K562 (cell line): ENCODE results near the gene GUCA1A. TPM values are rescaled to one million over a fixed set of nuclear protein-coding genes. Genes with fewer than 3 reads are reported as not detected.
A peak's percentile ranks its signal among the peaks of the same experiment; 100 is the strongest.

Experiments used
- ATAC-seq: fragments of 200-7000 bp; cut with Tn5 transposase; 3 replicates; pipeline ENCODE4 v1.9.1; 2020; ENCODE audit warnings: moderate library complexity
- BruUV-seq: library from RNA; stranded (reverse); fragments of 400-500 nt; replicated peaks from 2 replicates; lab custom pipeline; 2021; lab: Mats Ljungman, UMichigan
- CTCF ChIA-PET: fragments of 300-600 bp; formaldehyde crosslinking; extraction: SDS; loops from one replicate; lab custom pipeline; 2021; ENCODE audit warnings: low intra/inter-chr PET ratio; lab: Yijun Ruan, JAX
- POLR2A ChIA-PET: fragments of 300-600, 350-650 bp; sonication (Branson Sonifier 250); formaldehyde crosslinking; extraction: SDS; loops from one replicate; lab custom pipeline; 2021; ENCODE audit warnings: antibody characterized with exemption, inconsistent platforms; lab: Yijun Ruan, JAX
- DNase-seq, 4 experiments: peaks; one replicate each; pipeline versions ENCODE4 v3.0.0 to v3.0.0-alpha.2; 2011 to 2018; ENCODE audit warnings: low spot score in 3 of 4, mixed read lengths in 3 of 4; ENCODE audit errors: extremely low read depth in 1 of 4
- FAIRE-seq: peaks from 2 replicates; lab custom pipeline; 2011; peaks lifted over from hg19 to GRCh38; lab: Jason Lieb, UNC
- H2AFZ ChIP-seq: 2 replicates; pipeline ENCODE4 v1.6.0; 2011; ENCODE audit warnings: low read depth, low read length, control low read depth, inconsistent platforms
- H3K27ac ChIP-seq: fragments of 200-600 bp; 3 replicates; pipeline ENCODE4 v1.8.0; 2011; ENCODE audit warnings: low read depth, mild to moderate bottlenecking, control low read depth, inconsistent platforms, low read length, moderate library complexity, mixed read lengths; ENCODE audit errors: extremely low read depth
- H3K27me3 ChIP-seq, 2 experiments: fragments of 300-600 bp in 1 of 2; 2 replicates in 1 of 2; 3 replicates in 1 of 2; pipeline versions ENCODE4 v1.6.0 to v1.8.0; 2011; ENCODE audit warnings: inconsistent platforms in 2 of 2, low read length in 2 of 2, mild to moderate bottlenecking in 1 of 2, mixed read lengths in 1 of 2, moderate library complexity in 1 of 2; ENCODE audit not compliant: control insufficient read depth in 2 of 2, insufficient read depth in 2 of 2
- H3K36me3 ChIP-seq: fragments of 300-600 bp; 3 replicates; pipeline ENCODE4 v1.8.0; 2011; ENCODE audit warnings: mild to moderate bottlenecking, low read length, inconsistent platforms; ENCODE audit not compliant: control insufficient read depth, insufficient read depth
- H3K4me1 ChIP-seq, 2 experiments: fragments of 200-600 bp in 1 of 2; replicated peaks in 1 of 2; 2 replicates in 1 of 2; 3 replicates in 1 of 2; pipeline versions ENCODE4 v1.5.1 to v1.8.0; 2011; ENCODE audit warnings: inconsistent platforms in 2 of 2, low read length in 2 of 2, mild to moderate bottlenecking in 1 of 2, mixed read lengths in 1 of 2, moderate library complexity in 1 of 2; ENCODE audit not compliant: control insufficient read depth in 2 of 2, insufficient read depth in 2 of 2
- H3K4me2 ChIP-seq: 2 replicates; pipeline ENCODE4 v1.6.1; 2011; ENCODE audit warnings: low read length, control low read depth, inconsistent platforms, mixed read lengths; ENCODE audit not compliant: insufficient read depth
- H3K4me3 ChIP-seq: fragments of 200-600 bp; sonication (generic), shearing (Covaris generic); 2 replicates; pipeline ENCODE4 v1.5.1; 2016; ENCODE audit warnings: control low read depth, inconsistent platforms
- H3K79me2 ChIP-seq: fragments of 200-600 bp; 3 replicates; pipeline ENCODE4 v1.8.0; 2011; ENCODE audit warnings: low read length, inconsistent platforms; ENCODE audit not compliant: control insufficient read depth, insufficient read depth
- H3K9ac ChIP-seq, 2 experiments: 2 replicates each; pipeline versions ENCODE4 v1.6.0 to v1.6.1; 2011; ENCODE audit warnings: low read depth in 2 of 2, low read length in 2 of 2, control low read depth in 1 of 2, inconsistent platforms in 1 of 2, mild to moderate bottlenecking in 1 of 2, mixed read lengths in 1 of 2; ENCODE audit not compliant: insufficient read depth in 1 of 2
- H3K9me1 ChIP-seq: one replicate; pipeline ENCODE4 v1.6.0; 2011; ENCODE audit warnings: inconsistent platforms, mild to moderate bottlenecking, low read length, moderate library complexity; ENCODE audit not compliant: control insufficient read depth, insufficient read depth
- H3K9me3 ChIP-seq: replicated peaks from 2 replicates; pipeline ENCODE4 v1.5.1; 2011; ENCODE audit warnings: low read depth, low read length, inconsistent platforms; ENCODE audit not compliant: control insufficient read depth, insufficient read depth
- H4K20me1 ChIP-seq: replicated peaks from 2 replicates; pipeline ENCODE4 v1.6.1; 2011; ENCODE audit warnings: low read length, inconsistent platforms, mixed read lengths; ENCODE audit not compliant: control insufficient read depth, insufficient read depth
- ARID2 ChIP-seq: fragments of 450-650 bp; IDR thresholded peaks from 2 replicates; pipeline ENCODE4 v1.6.1; 2017; ENCODE audit warnings: antibody characterized with exemption, mild to moderate bottlenecking
- ATF3 ChIP-seq, 2 experiments: fragments of 450-650 bp in 1 of 2; sonication (generic) in 1 of 2; formaldehyde crosslinking in 1 of 2; IDR thresholded peaks in 1 of 2; conservative IDR thresholded peaks in 1 of 2; 2 replicates each; pipeline versions ENCODE4 v1.6.1 to v1.8.1; 2016 to 2023; ENCODE audit warnings: mild to moderate bottlenecking in 2 of 2, moderate library complexity in 2 of 2, inconsistent platforms in 1 of 2, missing genetic modification reagents in 1 of 2
- CBFB ChIP-seq: sonication (generic); formaldehyde crosslinking; IDR thresholded peaks from 2 replicates; pipeline ENCODE4 v1.4.0; 2020; ENCODE audit warnings: mild to moderate bottlenecking, missing genetic modification reagents
- CEBPB ChIP-seq: fragments of 450-650 bp; IDR thresholded peaks from 2 replicates; pipeline ENCODE4 v1.6.1; 2016; ENCODE audit warnings: missing genetic modification characterization, missing compliant biosample characterization
- ERF ChIP-seq: fragments of 450-650 bp; formaldehyde crosslinking; IDR thresholded peaks from 2 replicates; pipeline ENCODE4 v1.4.0; 2020; ENCODE audit warnings: mild to moderate bottlenecking, mixed read lengths
- GABPA ChIP-seq: fragments of 200-800 bp; sonication (Bioruptor generic); conservative IDR thresholded peaks from 2 replicates; pipeline ENCODE4 v1.6.1; 2016; ENCODE audit warnings: low read depth, missing genetic modification characterization, missing compliant biosample characterization
- MIER1 ChIP-seq: fragments of 450-650 bp; IDR thresholded peaks from 2 replicates; pipeline ENCODE4 v1.6.1; 2016; ENCODE audit warnings: antibody characterized with exemption, mild to moderate bottlenecking, low read depth
- SRSF9 ChIP-seq: fragments of 200-400 bp; formaldehyde crosslinking; IDR thresholded peaks from 2 replicates; pipeline ENCODE4 v1.6.1; 2017; ENCODE audit warnings: low read depth, low read length, borderline replicate concordance
- STAG1 ChIP-seq: sonication (generic); formaldehyde crosslinking; IDR thresholded peaks from 2 replicates; pipeline ENCODE4 v1.5.0; 2020; ENCODE audit warnings: missing genetic modification reagents, borderline replicate concordance
- ZBTB1 ChIP-seq: sonication (generic); formaldehyde crosslinking; IDR thresholded peaks from 2 replicates; pipeline ENCODE4 v1.8.1; 2023; ENCODE audit warnings: missing genetic modification reagents, low read depth, mild to moderate bottlenecking, borderline replicate concordance
- ZNF639 ChIP-seq, 2 experiments: fragments of 200-800 bp in 1 of 2; sonication (Bioruptor generic) in 1 of 2; sonication (generic) in 1 of 2; formaldehyde crosslinking in 1 of 2; IDR thresholded peaks in 1 of 2; conservative IDR thresholded peaks in 1 of 2; 2 replicates each; pipeline versions ENCODE4 v1.5.0 to v1.6.1; 2016 to 2020; ENCODE audit warnings: missing compliant biosample characterization in 1 of 2, missing genetic modification characterization in 1 of 2, missing genetic modification reagents in 1 of 2
- WGBS: fragments of 100-300 bp; shearing (Covaris generic); methylation state at CpG from one replicate; pipeline ENCODE4 v1.1.6; 2016; ENCODE audit warnings: low coverage, mixed read lengths; ENCODE audit not compliant: insufficient coverage; ENCODE audit errors: missing lambda C conversion rate; 5-methylcytosine and 5-hydroxymethylcytosine counted together
- in situ Hi-C: fragments of 300-500 bp; cut with MboI; formaldehyde crosslinking; loops from 4 replicates; pipeline ENCODE4 v1.15.0; 2018; ENCODE audit warnings: inconsistent platforms, mixed read lengths
- intact Hi-C: fragments of 100-400 bp; cut with micrococcal nuclease; formaldehyde crosslinking; loops from 2 replicates; pipeline ENCODE4 v1.14.2; 2022
- polyA plus RNA-seq, 8 experiments: library from polyadenylated mRNA; depleted of rRNA in 4 of 8; stranded (reverse) in 5 of 8; unstranded in 3 of 8; fragments of >200 nt; fragmentation: Nextera tagmentation in 2 of 8; fragmentation: Illumina TruSeq in 1 of 8; extraction: Ambion mirVana in 2 of 8; extraction: Trizol in 1 of 8; gene quantifications; 2 replicates each; pipeline versions ENCODE4 v1.2.1 to v1.2.3, GENCODE V29; 2011 to 2014; ENCODE audit warnings: inconsistent platforms in 1 of 8, missing spikeins in 1 of 8
- total RNA-seq, 7 experiments: library from RNA; depleted of rRNA in 6 of 7; stranded (reverse); fragments of >200 nt in 6 of 7; fragmentation: Illumina TruSeq in 2 of 7; extraction: Trizol in 2 of 7; gene quantifications; 2 replicates each; pipeline versions ENCODE4 v1.2.1 to v1.2.3, GENCODE V29; 2011 to 2021; ENCODE audit warnings: low replicate concordance in 1 of 7
- TF ChIP-seq, protein P1 (sequence below): fragments of 450-650 bp; IDR thresholded peaks from 2 replicates; pipeline ENCODE4 v1.6.1; 2017; ENCODE audit warnings: antibody characterized with exemption
- TF ChIP-seq, protein P2 (sequence below): fragments of 450-650 bp; formaldehyde crosslinking; IDR thresholded peaks from 2 replicates; pipeline ENCODE4 v1.4.0; 2022; ENCODE audit warnings: mild to moderate bottlenecking, moderate library complexity

GUCA1A gene
- total and polyA plus RNA-seq, 9 of the 15 experiments (the other 6 are each of a cell fraction or from before 2014, with no cell fraction given): not detected

DNA sequence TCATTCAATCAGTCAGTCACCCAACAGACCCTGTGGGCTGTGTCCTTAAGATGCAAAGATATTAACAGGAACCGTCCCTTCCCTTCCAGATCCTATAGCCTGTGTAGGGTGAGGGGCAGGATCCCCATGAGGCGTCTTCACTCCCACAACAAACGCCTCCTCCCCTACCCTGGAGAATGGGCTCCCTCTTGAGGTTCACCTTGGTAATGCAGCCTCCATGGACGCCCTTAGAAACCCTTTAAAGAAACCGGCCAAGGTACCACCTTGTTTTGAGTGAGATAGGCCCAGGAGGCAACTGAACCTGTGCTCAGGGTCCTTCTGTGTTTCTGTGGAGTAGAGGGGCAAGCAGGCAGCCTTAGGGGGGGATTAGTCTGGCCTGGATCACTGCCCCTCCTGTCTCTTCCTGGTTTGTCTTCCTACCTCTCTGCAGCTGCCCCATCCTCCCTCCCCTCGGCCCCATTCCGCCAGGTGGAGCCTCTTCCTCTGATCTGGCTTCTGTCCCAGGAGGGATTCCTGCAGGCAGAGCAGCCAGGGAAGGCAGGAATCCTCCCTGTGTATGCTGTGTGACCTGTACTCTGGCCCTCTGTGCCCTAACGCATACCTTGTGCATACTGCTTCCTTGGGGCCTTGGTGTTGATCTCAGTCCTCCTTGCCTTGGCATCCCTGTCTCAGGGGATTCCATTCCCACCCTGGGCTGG is 6.6 kb upstream of the GUCA1A start (continued):
- TF ChIP-seq, protein P1, sequence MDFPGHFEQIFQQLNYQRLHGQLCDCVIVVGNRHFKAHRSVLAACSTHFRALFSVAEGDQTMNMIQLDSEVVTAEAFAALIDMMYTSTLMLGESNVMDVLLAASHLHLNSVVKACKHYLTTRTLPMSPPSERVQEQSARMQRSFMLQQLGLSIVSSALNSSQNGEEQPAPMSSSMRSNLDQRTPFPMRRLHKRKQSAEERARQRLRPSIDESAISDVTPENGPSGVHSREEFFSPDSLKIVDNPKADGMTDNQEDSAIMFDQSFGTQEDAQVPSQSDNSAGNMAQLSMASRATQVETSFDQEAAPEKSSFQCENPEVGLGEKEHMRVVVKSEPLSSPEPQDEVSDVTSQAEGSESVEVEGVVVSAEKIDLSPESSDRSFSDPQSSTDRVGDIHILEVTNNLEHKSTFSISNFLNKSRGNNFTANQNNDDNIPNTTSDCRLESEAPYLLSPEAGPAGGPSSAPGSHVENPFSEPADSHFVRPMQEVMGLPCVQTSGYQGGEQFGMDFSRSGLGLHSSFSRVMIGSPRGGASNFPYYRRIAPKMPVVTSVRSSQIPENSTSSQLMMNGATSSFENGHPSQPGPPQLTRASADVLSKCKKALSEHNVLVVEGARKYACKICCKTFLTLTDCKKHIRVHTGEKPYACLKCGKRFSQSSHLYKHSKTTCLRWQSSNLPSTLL: no peak
- TF ChIP-seq, all 486 proteins: peak for 65

- H3K36me3 ChIP-seq: no peaks in the 10 kb centered on the region
- FAIRE-seq (no peak), ATAC-seq (no peak), DNase-seq (no peak)
- CTCF ChIA-PET: interaction anchor here (1.2 to 4.9 kb wide), 4 partner anchors 46 to 92 kb away, joined by 5 to 77 read pairs (median 42); no protein-coding TSS in a partner anchor
- H3K79me2 ChIP-seq: no peaks in the 10 kb centered on the region
- 47% methylated on average over 6 of the region's 6 CpGs for WGBS
- peaks cover 3 to 9% of the 10 kb centered on the region in 2 experiments; a peak in 2 of 5 replicates for H3K27me3 ChIP-seq
- BruUV-seq: no TSS peak
- H3K4me1 ChIP-seq: peaks cover 6 to 8% of the 10 kb centered on the region in 2 experiments; a peak in 1 of 5 replicates
- H3K27ac ChIP-seq: no peak overlapping the region
- H3K9me3 ChIP-seq: no peaks in the 10 kb centered on the region; the same call in 1 of the 2 replicates
- H3K4me2 ChIP-seq: no peak overlapping the region
- intact Hi-C loops: no loop called here
- peak overlapping the region; percentile 25 for H2AFZ ChIP-seq
- in situ Hi-C loops: no loop called here
- H4K20me1 ChIP-seq: no peaks in the 10 kb centered on the region
- H3K4me3 ChIP-seq: no peak overlapping the region
- POLR2A ChIA-PET: interaction anchor here (0.6 to 2.0 kb wide), 4 partner anchors 26 to 273 kb away, joined by 3 to 5 read pairs (median 4); partner anchors contain the start of gene GUCA1B
- no peaks in the 10 kb centered on the region for H3K9me1 ChIP-seq
- H3K9ac ChIP-seq: no peak overlapping the region
- TF ChIP-seq ERF (CRISPR knock-in tag) (no peak), CEBPB (tag) (no peak), GABPA (no peak), ZNF639 (CRISPR knock-in tag; conservative IDR thresholded peaks at IDR 0.05 in 1 of 2, IDR thresholded peaks at IDR 0.05 in 1 of 2) (no peak), ATF3 (IDR thresholded peaks at IDR 0.05) (no peak), ATF3 (CRISPR knock-in tag; conservative IDR thresholded peaks at IDR 0.05) (no peak), MIER1 (no peak), STAG1 (CRISPR knock-in tag) (peak; percentile 28; the same call in 1 of the 2 replicates), SRSF9 (no peak), CBFB (CRISPR knock-in tag) (no peak), ARID2 (0 out of 2 replicates have a peak, but pooled peaks have one; percentile 76), ZBTB1 (CRISPR knock-in tag) (no peak)
- TF ChIP-seq, protein P2, sequence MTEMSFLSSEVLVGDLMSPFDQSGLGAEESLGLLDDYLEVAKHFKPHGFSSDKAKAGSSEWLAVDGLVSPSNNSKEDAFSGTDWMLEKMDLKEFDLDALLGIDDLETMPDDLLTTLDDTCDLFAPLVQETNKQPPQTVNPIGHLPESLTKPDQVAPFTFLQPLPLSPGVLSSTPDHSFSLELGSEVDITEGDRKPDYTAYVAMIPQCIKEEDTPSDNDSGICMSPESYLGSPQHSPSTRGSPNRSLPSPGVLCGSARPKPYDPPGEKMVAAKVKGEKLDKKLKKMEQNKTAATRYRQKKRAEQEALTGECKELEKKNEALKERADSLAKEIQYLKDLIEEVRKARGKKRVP (CRISPR knock-in tag): no peak
These were observed 4.5 kb upstream of the GUCA1A start for GRCh38 chr6:42168650-42169049.
